ACC112 (cell line): ENCODE measurements around the gene WDR89.
"Not testable (repeated sequence)": the region's sequence is repeated elsewhere in the genome, so short reads cannot be mapped to it uniquely, and the experiment has no call there.

Experiments
- H2AFZ ChIP-seq: fragments of 200-600 bp; sonication (generic); one replicate; pipeline ENCODE4 v1.6.0; 2017; ENCODE audit warnings: antibody characterized with exemption, low read length; ENCODE audit not compliant: unreplicated experiment
- H3K27ac ChIP-seq: fragments of 200-600 bp; sonication (generic); 2 replicates; pipeline ENCODE4 v1.5.1; 2014; ENCODE audit warnings: low read depth, mild to moderate bottlenecking, antibody characterized with exemption, low read length, moderate library complexity
- H3K27me3 ChIP-seq: fragments of 200-600 bp; sonication (generic); 2 replicates; pipeline ENCODE4 v1.6.1; 2014; ENCODE audit warnings: mild to moderate bottlenecking, antibody characterized with exemption, low read length, moderate library complexity, mixed read lengths; ENCODE audit not compliant: insufficient read depth
- H3K36me3 ChIP-seq: fragments of 200-600 bp; sonication (generic); 2 replicates; pipeline ENCODE4 v1.6.1; 2016; ENCODE audit warnings: mild to moderate bottlenecking, antibody characterized with exemption, low read length, moderate library complexity, mixed read lengths; ENCODE audit not compliant: insufficient read depth
- H3K4me1 ChIP-seq: fragments of 200-600 bp; sonication (generic); one replicate; pipeline ENCODE4 v1.6.1; 2016; ENCODE audit warnings: low read length, mixed read lengths; ENCODE audit not compliant: insufficient read depth, unreplicated experiment, control insufficient read depth
- H3K4me3 ChIP-seq: fragments of 200-600 bp; sonication (generic); 2 replicates; pipeline ENCODE4 v1.5.1; 2014; ENCODE audit warnings: mild to moderate bottlenecking, low read depth, low read length
- H3K79me2 ChIP-seq: fragments of 200-600 bp; sonication (generic); one replicate; pipeline ENCODE4 v1.6.0; 2016; ENCODE audit warnings: low read length; ENCODE audit not compliant: control insufficient read depth, unreplicated experiment, insufficient read depth

WDR89 gene

GRCh38 chr14:63652406-63652805, 10.7 kb upstream of the WDR89 start:
- no peak overlapping the region for H3K27ac ChIP-seq
- no peaks in the 10 kb centered on the region for H3K79me2 ChIP-seq
- H3K36me3 ChIP-seq: no peaks in the 10 kb centered on the region
- no peak overlapping the region for H3K4me3 ChIP-seq
- H3K27me3 ChIP-seq: no peaks in the 10 kb centered on the region
- H3K4me1 ChIP-seq: no peaks in the 10 kb centered on the region
- no peak overlapping the region for H2AFZ ChIP-seq

- Histone ChIP-seq H2AFZ (no peak overlapping the region), H3K36me3 (no peaks in the 10 kb centered on the region), H3K27ac (no peak overlapping the region)
Measured at GRCh38 chr14:63650256-63650952, 8.7 kb upstream of the WDR89 start.

GRCh38 chr14:63647696-63648410, 6.2 kb upstream of the WDR89 start:
- H3K4me1 ChIP-seq: no peaks in the 10 kb centered on the region
- H3K4me3 ChIP-seq: no peak overlapping the region
- H3K27ac ChIP-seq: no peak overlapping the region
- H2AFZ ChIP-seq: no peak overlapping the region
- no peaks in the 10 kb centered on the region for H3K27me3 ChIP-seq
- H3K36me3 ChIP-seq: no peaks in the 10 kb centered on the region
- no peaks in the 10 kb centered on the region for H3K79me2 ChIP-seq

More at GRCh38 chr14:63650256-63650952, 8.7 kb upstream of the WDR89 start:
- Histone ChIP-seq H3K27me3 (no peaks in the 10 kb centered on the region), H3K4me1 (no peaks in the 10 kb centered on the region), H3K79me2 (no peaks in the 10 kb centered on the region), H3K4me3 (no peak overlapping the region)

- no peaks in the 10 kb centered on the region for H3K36me3 ChIP-seq
- H3K4me1 ChIP-seq: no peaks in the 10 kb centered on the region
- no peak overlapping the region for H3K4me3 ChIP-seq
- H3K27ac ChIP-seq: no peak overlapping the region
- no peak overlapping the region for H2AFZ ChIP-seq
- H3K79me2 ChIP-seq: peaks cover 6% of the 10 kb centered on the region
- no peaks in the 10 kb centered on the region for H3K27me3 ChIP-seq
Measured at GRCh38 chr14:63644741-63645140, 3.1 kb upstream of the WDR89 start.

- Histone ChIP-seq H3K36me3 (peaks cover 6% of the 10 kb centered on the region; the same call in 1 of the 2 replicates), H3K4me1 (peaks cover 4% of the 10 kb centered on the region), H3K27ac (no peak overlapping the region), H3K4me3 (peak overlapping the region; percentile 87), H3K27me3 (no peaks in the 10 kb centered on the region), H3K79me2 (peaks cover 24% of the 10 kb centered on the region), H2AFZ (peak overlapping the region; percentile 96)
Measured at GRCh38 chr14:63642656-63643382, 1.1 kb upstream of the WDR89 start.

- Histone ChIP-seq H3K79me2 (peaks cover 29% of the 10 kb centered on the region), H3K4me1 (peaks cover 4% of the 10 kb centered on the region), H2AFZ (peak overlapping the region; percentile 96), H3K4me3 (peak overlapping the region; percentile 87), H3K27me3 (no peaks in the 10 kb centered on the region), H3K27ac (peak overlapping the region; percentile 93), H3K36me3 (peaks cover 6% of the 10 kb centered on the region; the same call in 1 of the 2 replicates)
Measured at GRCh38 chr14:63642229-63642611, 549 bp upstream of the WDR89 start.

- Histone ChIP-seq H3K4me3 (no peak overlapping the region), H3K36me3 (peaks cover 12% of the 10 kb centered on the region; the same call in 1 of the 2 replicates), H3K79me2 (peaks cover 57% of the 10 kb centered on the region)
Measured at GRCh38 chr14:63638493-63638892, 3.2 kb downstream of the WDR89 start.

GRCh38 chr14:63636094-63636635, 5.5 kb downstream of the WDR89 start:
- not testable (repeated sequence) for H3K27ac ChIP-seq, H3K27me3 ChIP-seq, H3K4me3 ChIP-seq, H2AFZ ChIP-seq, H3K4me1 ChIP-seq
- H3K79me2 ChIP-seq: peaks cover 72% of the 10 kb centered on the region
- H3K36me3 ChIP-seq: peaks cover 12% of the 10 kb centered on the region; the same call in 1 of the 2 replicates

More at GRCh38 chr14:63638493-63638892, 3.2 kb downstream of the WDR89 start:
- Histone ChIP-seq H3K4me1 (peaks cover 4% of the 10 kb centered on the region), H3K27ac (no peak overlapping the region), H2AFZ (no peak overlapping the region), H3K27me3 (no peaks in the 10 kb centered on the region)

- H3K27ac ChIP-seq: no peak overlapping the region
Measured at GRCh38 chr14:63633801-63634200, 7.9 kb downstream of the WDR89 start.

GRCh38 chr14:63632932-63633514, 8.6 kb downstream of the WDR89 start:
- H3K79me2 ChIP-seq: peaks cover 50% of the 10 kb centered on the region
- peaks cover 6% of the 10 kb centered on the region; the same call in 1 of the 2 replicates for H3K36me3 ChIP-seq
- no peaks in the 10 kb centered on the region for H3K27me3 ChIP-seq
- no peak overlapping the region for H3K4me3 ChIP-seq
- H3K27ac ChIP-seq: no peak overlapping the region
- H3K4me1 ChIP-seq: no peaks in the 10 kb centered on the region
- H2AFZ ChIP-seq: no peak overlapping the region

More at GRCh38 chr14:63633801-63634200, 7.9 kb downstream of the WDR89 start:
- H3K4me1 ChIP-seq: peaks cover 2% of the 10 kb centered on the region
- no peak overlapping the region for H3K4me3 ChIP-seq
- H3K36me3 ChIP-seq: peaks cover 9% of the 10 kb centered on the region; the same call in 1 of the 2 replicates
- no peak overlapping the region for H2AFZ ChIP-seq
- no peaks in the 10 kb centered on the region for H3K27me3 ChIP-seq
- peaks cover 56% of the 10 kb centered on the region for H3K79me2 ChIP-seq
